ENCODE measurements around the gene WFDC5.
A peak's percentile ranks its signal among the peaks of the same experiment; 100 is the strongest.

The WFDC5 gene

GRCh38 chr20:45115829-45116228 lies 855 bp upstream of the WFDC5 start:
- DNase-seq (ENCODE audit: extremely low read depth in 1 of 2, low read depth in 1 of 2), result no peak

- no peak for DNase-seq (ENCODE audit: extremely low read depth in 1 of 2, low read depth in 1 of 2)
Observed at GRCh38 chr20:45115386-45115774, 406 bp upstream of the WFDC5 start.

- DNase-seq (ENCODE audit: extremely low read depth in 1 of 2, low read depth in 1 of 2), result no peak
Observed at GRCh38 chr20:45113865-45114264, 1.1 kb downstream of the WFDC5 start.

- no peak for DNase-seq (ENCODE audit: extremely low read depth in 1 of 2, low read depth in 1 of 2)
Observed at GRCh38 chr20:45112754-45113153, 2.2 kb downstream of the WFDC5 start.

- no peak for DNase-seq (ENCODE audit: extremely low read depth in 1 of 2, low read depth in 1 of 2)
Observed at GRCh38 chr20:45111799-45112471, 3.0 kb downstream of the WFDC5 start.

GRCh38 chr20:45111285-45111684 lies 3.7 kb downstream of the WFDC5 start:
- DNase-seq (ENCODE audit: extremely low read depth in 1 of 2, low read depth in 1 of 2), result no peak

- DNase-seq (ENCODE audit: extremely low read depth in 1 of 2, low read depth in 1 of 2), result no peak
Observed at GRCh38 chr20:45110301-45110700, 4.7 kb downstream of the WFDC5 start.

- no peak for DNase-seq (ENCODE audit: extremely low read depth in 1 of 2, low read depth in 1 of 2)
Observed at GRCh38 chr20:45109634-45110033, 5.3 kb downstream of the WFDC5 start.

GRCh38 chr20:45105317-45105716 lies 9.7 kb downstream of the WFDC5 start:
- no peak for DNase-seq (ENCODE audit: extremely low read depth in 1 of 2, low read depth in 1 of 2)

GRCh38 chr20:45104786-45105185 lies 10.2 kb downstream of the WFDC5 start:
- DNase-seq (ENCODE audit: extremely low read depth in 1 of 2, low read depth in 1 of 2), result no peak

- no peak for DNase-seq (ENCODE audit: extremely low read depth in 1 of 2, low read depth in 1 of 2)
Observed at GRCh38 chr20:45103072-45103471, 11.9 kb downstream of the WFDC5 start.

GRCh38 chr20:45101333-45101850 lies 13.6 kb downstream of the WFDC5 start:
- DNase-seq (ENCODE audit: extremely low read depth in 1 of 2, low read depth in 1 of 2), result no peak

GRCh38 chr20:45100563-45101245 lies 14.3 kb downstream of the WFDC5 start, which contains the start of gene KCNS1:
Gene KCNS1 (minus strand): TSS chr20:45101127. CDS start chr20:45099236, 1,891 bp downstream.
- no peak for DNase-seq (ENCODE audit: extremely low read depth in 1 of 2, low read depth in 1 of 2)

- DNase-seq (ENCODE audit: extremely low read depth in 1 of 2, low read depth in 1 of 2), result no peak
Observed at GRCh38 chr20:45098103-45098773, 16.7 kb downstream of the WFDC5 start.

- no peak for DNase-seq (ENCODE audit: extremely low read depth in 1 of 2, low read depth in 1 of 2)
Observed at GRCh38 chr20:45097485-45098102, 17.4 kb downstream of the WFDC5 start.

GRCh38 chr20:45096781-45097180 lies 18.2 kb downstream of the WFDC5 start:
- no peak for DNase-seq (ENCODE audit: extremely low read depth in 1 of 2, low read depth in 1 of 2)

- DNase-seq (ENCODE audit: extremely low read depth in 1 of 2, low read depth in 1 of 2), result peak in 1 of 2 donors; percentile 19
Observed at GRCh38 chr20:45095805-45096238, 19.2 kb downstream of the WFDC5 start.

- no peak for DNase-seq (ENCODE audit: extremely low read depth in 1 of 2, low read depth in 1 of 2)
Observed at GRCh38 chr20:45094864-45095574, 20.0 kb downstream of the WFDC5 start.

- no peak for DNase-seq (ENCODE audit: extremely low read depth in 1 of 2, low read depth in 1 of 2)
Observed at GRCh38 chr20:45094201-45094600, 20.8 kb downstream of the WFDC5 start.

- no peak for DNase-seq (ENCODE audit: extremely low read depth in 1 of 2, low read depth in 1 of 2)
Observed at GRCh38 chr20:45092898-45093297, 22.1 kb downstream of the WFDC5 start.

GRCh38 chr20:45091366-45091765 lies 23.6 kb downstream of the WFDC5 start:
- DNase-seq (ENCODE audit: extremely low read depth in 1 of 2, low read depth in 1 of 2), result no peak

Measured in activated CD8-positive, alpha-beta memory T cell treated with anti-CD3 and anti-CD28 coated beads for 1 hour (primary cell).